ENCODE measurements around the gene CHMP4A.
A peak's percentile ranks its signal among the peaks of the same experiment; 100 is the strongest.

Gene CHMP4A

GRCh38 chr14:24196071-24197055, 16.9 kb downstream of the CHMP4A start:
- peak overlapping the region; percentile 93 for H3K4me3 ChIP-seq (ENCODE audit: low read length)
- no peak for TF ChIP-seq CTCF (conservative IDR thresholded peaks at IDR 0.05; ENCODE audit: low read length)
- DNase-seq (ENCODE audit: low read depth): peak; percentile 17

- TF ChIP-seq CTCF (conservative IDR thresholded peaks at IDR 0.05; ENCODE audit: low read length): no peak
- DNase-seq (ENCODE audit: low read depth): peak; percentile 89
- H3K4me3 ChIP-seq (ENCODE audit: low read length): peak within 1 kb of the TSS; percentile 93
Measured at GRCh38 chr14:24195186-24196070, 17.9 kb downstream of the CHMP4A start, which contains the start of gene TM9SF1. TSS of gene TM9SF1 (minus strand) at chr14:24195441. CDS start at chr14:24195019, 422 bp downstream.

- DNase-seq (ENCODE audit: low read depth): no peak
- peak overlapping the region; percentile 93 for H3K4me3 ChIP-seq (ENCODE audit: low read length)
- no peak for TF ChIP-seq CTCF (conservative IDR thresholded peaks at IDR 0.05; ENCODE audit: low read length)
Measured at GRCh38 chr14:24194873-24195185, 18.5 kb downstream of the CHMP4A start.

GRCh38 chr14:24194186-24194872, 19.0 kb downstream of the CHMP4A start:
- H3K4me3 ChIP-seq (ENCODE audit: low read length): peak overlapping the region; percentile 93

GRCh38 chr14:24192933-24193332, 20.4 kb downstream of the CHMP4A start:
- H3K4me3 ChIP-seq (ENCODE audit: low read length): no peak overlapping the region
- DNase-seq (ENCODE audit: low read depth): no peak
- no peak for TF ChIP-seq CTCF (conservative IDR thresholded peaks at IDR 0.05; ENCODE audit: low read length)

More at GRCh38 chr14:24194186-24194872, 19.0 kb downstream of the CHMP4A start:
- TF ChIP-seq CTCF (conservative IDR thresholded peaks at IDR 0.05; ENCODE audit: low read length): no peak
- no peak for DNase-seq (ENCODE audit: low read depth)

- DNase-seq (ENCODE audit: low read depth): no peak
- no peak for TF ChIP-seq CTCF (conservative IDR thresholded peaks at IDR 0.05; ENCODE audit: low read length)
- no peak overlapping the region for H3K4me3 ChIP-seq (ENCODE audit: low read length)
Measured at GRCh38 chr14:24190416-24190815, 22.9 kb downstream of the CHMP4A start.

Data from AG10803 (cell line).